ENCODE data around the gene DAAM1.

DNA sequence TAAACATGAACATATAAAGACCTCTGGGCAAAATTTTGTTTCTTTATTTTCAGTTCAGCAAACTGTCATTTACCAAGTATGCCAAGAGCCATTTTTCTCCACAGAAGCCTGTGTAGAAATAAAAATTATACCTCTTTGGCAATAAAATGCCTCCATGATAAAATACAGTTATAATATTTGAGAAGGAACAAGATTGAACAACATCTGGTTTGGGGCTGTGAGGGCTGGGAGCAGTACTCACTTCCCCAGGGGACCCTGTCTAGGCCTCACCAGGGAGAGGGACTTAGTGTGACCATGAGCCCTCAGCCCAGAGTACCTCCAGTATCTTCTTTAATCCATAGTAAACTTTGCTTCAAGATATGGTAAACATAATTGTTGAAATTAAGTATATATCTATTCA is 65.1 kb downstream of the DAAM1 start:
- TF ChIP-seq, protein P1, sequence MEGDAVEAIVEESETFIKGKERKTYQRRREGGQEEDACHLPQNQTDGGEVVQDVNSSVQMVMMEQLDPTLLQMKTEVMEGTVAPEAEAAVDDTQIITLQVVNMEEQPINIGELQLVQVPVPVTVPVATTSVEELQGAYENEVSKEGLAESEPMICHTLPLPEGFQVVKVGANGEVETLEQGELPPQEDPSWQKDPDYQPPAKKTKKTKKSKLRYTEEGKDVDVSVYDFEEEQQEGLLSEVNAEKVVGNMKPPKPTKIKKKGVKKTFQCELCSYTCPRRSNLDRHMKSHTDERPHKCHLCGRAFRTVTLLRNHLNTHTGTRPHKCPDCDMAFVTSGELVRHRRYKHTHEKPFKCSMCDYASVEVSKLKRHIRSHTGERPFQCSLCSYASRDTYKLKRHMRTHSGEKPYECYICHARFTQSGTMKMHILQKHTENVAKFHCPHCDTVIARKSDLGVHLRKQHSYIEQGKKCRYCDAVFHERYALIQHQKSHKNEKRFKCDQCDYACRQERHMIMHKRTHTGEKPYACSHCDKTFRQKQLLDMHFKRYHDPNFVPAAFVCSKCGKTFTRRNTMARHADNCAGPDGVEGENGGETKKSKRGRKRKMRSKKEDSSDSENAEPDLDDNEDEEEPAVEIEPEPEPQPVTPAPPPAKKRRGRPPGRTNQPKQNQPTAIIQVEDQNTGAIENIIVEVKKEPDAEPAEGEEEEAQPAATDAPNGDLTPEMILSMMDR (IDR thresholded peaks at IDR 0.05): no peak
- TF ChIP-seq POLR2A (IDR thresholded peaks at IDR 0.05): no peak
